Liver (tissue), 9 donors: ENCODE measurements around the gene HS3ST4. TPM values are rescaled to one million over a fixed set of nuclear protein-coding genes. Genes with fewer than 3 reads are reported as not detected.
"Not testable (repeated sequence)": the region's sequence is repeated elsewhere in the genome, so short reads cannot be mapped to it uniquely, and the experiment has no call there.

ENCODE experiments used
- DNase-seq: peaks from one replicate; pipeline ENCODE4 v3.0.0-alpha.2; 2017; ENCODE audit warnings: low spot score
- H3K27ac ChIP-seq, 2 donors: one replicate each; pipeline ENCODE4 v1.7.0; 2013; ENCODE audit warnings: inconsistent platforms in 2 of 2, low read length in 2 of 2, control low read depth in 1 of 2, low read depth in 1 of 2, mild to moderate bottlenecking in 1 of 2
- H3K27me3 ChIP-seq, 4 donors: one replicate each; pipeline versions ENCODE4 v1.6.1 to v1.7.0; 2013; ENCODE audit warnings: low read length in 3 of 4, inconsistent platforms in 1 of 4, mild to moderate bottlenecking in 1 of 4, moderate library complexity in 1 of 4; ENCODE audit not compliant: control insufficient read depth in 4 of 4, insufficient read depth in 4 of 4
- H3K36me3 ChIP-seq, 4 donors: one replicate each; pipeline versions ENCODE4 v1.6.1 to v1.7.0; 2013; ENCODE audit warnings: low read length in 3 of 4, mild to moderate bottlenecking in 3 of 4, low read depth in 1 of 4, moderate library complexity in 1 of 4; ENCODE audit not compliant: control insufficient read depth in 4 of 4, insufficient read depth in 3 of 4
- H3K4me1 ChIP-seq, 4 donors: one replicate each; pipeline versions ENCODE4 v1.6.1 to v1.7.0; 2013; ENCODE audit warnings: low read length in 3 of 4, mild to moderate bottlenecking in 3 of 4, moderate library complexity in 1 of 4; ENCODE audit not compliant: control insufficient read depth in 4 of 4, insufficient read depth in 4 of 4
- H3K4me3 ChIP-seq, 3 donors: one replicate each; pipeline versions ENCODE4 v1.6.1 to v1.7.0; 2013; ENCODE audit warnings: low read length in 3 of 3, control low read depth in 1 of 3, low read depth in 1 of 3, mild to moderate bottlenecking in 1 of 3
- H3K9ac ChIP-seq, 2 donors: one replicate each; pipeline ENCODE4 v1.7.0; 2013; ENCODE audit warnings: low read length in 2 of 2, mild to moderate bottlenecking in 2 of 2, moderate library complexity in 2 of 2, control low read depth in 1 of 2, low read depth in 1 of 2
- H3K9me3 ChIP-seq, 4 donors: one replicate each; pipeline versions ENCODE4 v1.6.1 to v1.7.0; 2013; ENCODE audit warnings: low read length in 3 of 4; ENCODE audit not compliant: control insufficient read depth in 4 of 4
- ATF3 ChIP-seq: IDR thresholded peaks from 2 replicates; pipeline ENCODE4 v1.6.1; 2016; ENCODE audit warnings: antibody characterized with exemption
- CTCF ChIP-seq: fragments of 150-350 bp; IDR thresholded peaks from 2 replicates; pipeline ENCODE4 v1.5.1; 2017; ENCODE audit warnings: improper control_type of control experiment, low read depth, low read length; ENCODE audit not compliant: missing input control
- EGR1 ChIP-seq, 2 donors: IDR thresholded peaks; 2 replicates each; pipeline ENCODE4 v1.6.1; 2016 to 2018; ENCODE audit warnings: antibody characterized with exemption in 2 of 2, low read depth in 2 of 2
- FOXA1 ChIP-seq: IDR thresholded peaks from 2 replicates; pipeline ENCODE4 v1.6.1; 2016; ENCODE audit warnings: antibody characterized with exemption
- FOXA2 ChIP-seq: IDR thresholded peaks from 2 replicates; pipeline ENCODE4 v1.6.1; 2016; ENCODE audit warnings: antibody characterized with exemption
- GABPA ChIP-seq, 2 donors: IDR thresholded peaks in 1 of 2; conservative IDR thresholded peaks in 1 of 2; 2 replicates each; pipeline ENCODE4 v1.6.1; 2016; ENCODE audit warnings: antibody characterized with exemption in 2 of 2, mild to moderate bottlenecking in 1 of 2, moderate library complexity in 1 of 2
- HNF4A ChIP-seq, 2 donors: conservative IDR thresholded peaks; 2 replicates each; pipeline ENCODE4 v1.6.1; 2016; ENCODE audit warnings: antibody characterized with exemption in 2 of 2, mild to moderate bottlenecking in 2 of 2
- HNF4G ChIP-seq: IDR thresholded peaks from 2 replicates; pipeline ENCODE4 v1.6.1; 2016; ENCODE audit warnings: antibody characterized with exemption
- JUND ChIP-seq, 2 donors: IDR thresholded peaks; 2 replicates each; pipeline ENCODE4 v1.6.1; 2016; ENCODE audit warnings: antibody characterized with exemption in 2 of 2
- MAX ChIP-seq: IDR thresholded peaks from 2 replicates; pipeline ENCODE4 v1.6.1; 2016; ENCODE audit warnings: antibody characterized with exemption
- NR2F2 ChIP-seq: IDR thresholded peaks from 2 replicates; pipeline ENCODE4 v1.6.1; 2016; ENCODE audit warnings: antibody characterized with exemption
- RAD21 ChIP-seq, 2 donors: IDR thresholded peaks; 2 replicates each; pipeline ENCODE4 v1.6.1; 2016; ENCODE audit warnings: antibody characterized with exemption in 2 of 2, mild to moderate bottlenecking in 2 of 2
- REST ChIP-seq: IDR thresholded peaks from 2 replicates; pipeline ENCODE4 v1.6.1; 2016; ENCODE audit warnings: antibody characterized with exemption, mild to moderate bottlenecking
- RXRA ChIP-seq, 2 donors: IDR thresholded peaks; 2 replicates each; pipeline ENCODE4 v1.6.1; 2017 to 2018; ENCODE audit warnings: antibody characterized with exemption in 2 of 2, mild to moderate bottlenecking in 1 of 2
- SP1 ChIP-seq: IDR thresholded peaks from 2 replicates; pipeline ENCODE4 v1.6.1; 2018; ENCODE audit warnings: antibody characterized with exemption, mild to moderate bottlenecking
- TAF1 ChIP-seq: conservative IDR thresholded peaks from 2 replicates; pipeline ENCODE4 v1.6.1; 2016; ENCODE audit warnings: antibody characterized with exemption, mild to moderate bottlenecking
- YY1 ChIP-seq: IDR thresholded peaks from 2 replicates; pipeline ENCODE4 v1.6.1; 2016; ENCODE audit warnings: antibody characterized with exemption, mild to moderate bottlenecking
- ZBTB33 ChIP-seq: IDR thresholded peaks from 2 replicates; pipeline ENCODE4 v1.6.1; 2016; ENCODE audit warnings: antibody characterized with exemption
- WGBS: extraction: QIAGEN DNeasy Blood & Tissue Kit; methylation state at CpG from one replicate; pipeline ENCODE4 v1.1.7; 2013; 5-methylcytosine and 5-hydroxymethylcytosine counted together
- polyA plus RNA-seq, 2 donors: library from polyadenylated mRNA; stranded (reverse) in 1 of 2; unstranded in 1 of 2; fragments of 200-250 nt in 1 of 2; fragments of >200 nt in 1 of 2; fragmentation: Nextera tagmentation in 1 of 2; extraction: Ambion mirVana in 1 of 2; gene quantifications; one replicate each; pipeline versions ENCODE4 v1.2.1 to v1.2.3, GENCODE V29; 2013 to 2015
- total RNA-seq, 2 donors: library from RNA; depleted of rRNA; stranded (reverse); fragments of >200 nt; gene quantifications; one replicate each; pipeline ENCODE4 v1.2.3, GENCODE V29; 2014
- donor health status: healthy.
- donor health status: healthy.
- donor health status: healthy.
- donor health status: healthy.
- donor health status: healthy.

The HS3ST4 gene
- total and polyA plus RNA-seq, 4 donors, result not detected

- Histone ChIP-seq H3K9ac (no peak overlapping the region), H3K4me3 (no peak overlapping the region), H3K9me3 (no peaks in the 10 kb centered on the region), H3K27me3 (peaks cover 0 to 2% (median 0%) of the 10 kb centered on the region in 4 donors), H3K36me3 (no peaks in the 10 kb centered on the region), H3K27ac (no peak overlapping the region), H3K4me1 (no peaks in the 10 kb centered on the region)
- no peak for TF ChIP-seq FOXA2
- no peak for TF ChIP-seq FOXA1
- TF ChIP-seq TAF1, result no peak
- TF ChIP-seq ATF3, result no peak
- no peak for TF ChIP-seq YY1
- no peak for TF ChIP-seq RAD21 (IDR thresholded peaks at IDR 0.05)
- TF ChIP-seq GABPA (IDR thresholded peaks at IDR 0.05 in 1 of 2, conservative IDR thresholded peaks at IDR 0.05 in 1 of 2), result no peak
- TF ChIP-seq EGR1 (IDR thresholded peaks at IDR 0.05; ENCODE audit: low read depth in 2 of 2), result no peak
- no peak for TF ChIP-seq RXRA (IDR thresholded peaks at IDR 0.05)
- no peak for TF ChIP-seq HNF4G
- TF ChIP-seq CTCF, result no peak
- no peak for TF ChIP-seq REST
- TF ChIP-seq ZBTB33, result no peak
- TF ChIP-seq MAX, result no peak
- TF ChIP-seq HNF4A (conservative IDR thresholded peaks at IDR 0.05), result no peak
- TF ChIP-seq NR2F2, result no peak
- TF ChIP-seq SP1, result no peak
- no peak for TF ChIP-seq JUND (IDR thresholded peaks at IDR 0.05)
- DNase-seq, result no peak
- 53% methylated on average over 5 of the region's 5 CpGs for WGBS
These were observed 80.2 kb downstream of the HS3ST4 start for GRCh38 chr16:25771812-25772568.

- not testable (repeated sequence) for H3K9me3 ChIP-seq, DNase-seq, H3K4me3 ChIP-seq, H3K27ac ChIP-seq, H3K4me1 ChIP-seq, H3K9ac ChIP-seq, H3K36me3 ChIP-seq, H3K27me3 ChIP-seq
- WGBS, result 92% methylated on average over 2 of the region's 2 CpGs
These were observed 84.5 kb downstream of the HS3ST4 start for GRCh38 chr16:25776214-25776613.
